Hepatocyte (in vitro differentiated cells): Measurements from ENCODE around the gene ALOX5. TPM values are rescaled to one million over a fixed set of nuclear protein-coding genes. Genes with fewer than 3 reads are reported as not detected.

ENCODE experiments used
- DNase-seq: peaks from one replicate; pipeline ENCODE4 v3.0.0-alpha.2; 2016; ENCODE audit warnings: low spot score
- H2AFZ ChIP-seq: fragments of 200-600 bp; sonication (generic); 2 replicates; pipeline ENCODE4 v1.6.0; 2016; ENCODE audit warnings: antibody characterized with exemption, mild to moderate bottlenecking
- H3K27ac ChIP-seq: fragments of 200-600 bp; sonication (generic); 2 replicates; pipeline ENCODE4 v1.5.1; 2016; ENCODE audit warnings: mild to moderate bottlenecking
- H3K27me3 ChIP-seq: fragments of 200-600 bp; sonication (generic); 2 replicates; pipeline ENCODE4 v1.6.1; 2016
- H3K36me3 ChIP-seq: fragments of 200-600 bp; sonication (generic); replicated peaks from 2 replicates; pipeline ENCODE4 v1.5.1; 2016; ENCODE audit warnings: low read depth; ENCODE audit not compliant: insufficient read depth
- H3K4me1 ChIP-seq: fragments of 200-600 bp; sonication (generic); 2 replicates; pipeline ENCODE4 v1.5.1; 2016; ENCODE audit warnings: mild to moderate bottlenecking, moderate library complexity; ENCODE audit not compliant: insufficient read depth
- H3K4me2 ChIP-seq: fragments of 200-600 bp; sonication (generic); 2 replicates; pipeline ENCODE4 v1.6.0; 2016
- H3K4me3 ChIP-seq: fragments of 200-600 bp; sonication (generic); 2 replicates; pipeline ENCODE4 v1.5.1; 2016; ENCODE audit warnings: mild to moderate bottlenecking
- H3K79me2 ChIP-seq: fragments of 200-600 bp; sonication (generic); 2 replicates; pipeline ENCODE4 v1.6.0; 2017; ENCODE audit warnings: mild to moderate bottlenecking
- H3K9me2 ChIP-seq: fragments of 200-600 bp; sonication (generic); replicated peaks from 2 replicates; pipeline ENCODE4 v1.6.0; 2017; ENCODE audit warnings: mild to moderate bottlenecking; ENCODE audit not compliant: insufficient read depth
- H3K9me3 ChIP-seq: fragments of 200-600 bp; sonication (generic); 2 replicates; pipeline ENCODE4 v1.5.1; 2016; ENCODE audit warnings: low read depth, mild to moderate bottlenecking
- H4K20me1 ChIP-seq: fragments of 200-600 bp; sonication (generic); 2 replicates; pipeline ENCODE4 v1.6.0; 2016; ENCODE audit warnings: mild to moderate bottlenecking; ENCODE audit not compliant: insufficient read depth, poor library complexity, severe bottlenecking
- CTCF ChIP-seq: fragments of 200-600 bp; sonication (generic); IDR thresholded peaks from 2 replicates; pipeline ENCODE4 v1.5.1; 2016; ENCODE audit warnings: antibody characterized with exemption, mild to moderate bottlenecking; ENCODE audit not compliant: poor library complexity
- EZH2 ChIP-seq: fragments of 200-600 bp; sonication (generic); IDR thresholded peaks from 2 replicates; pipeline ENCODE4 v1.6.1; 2016; ENCODE audit warnings: antibody characterized with exemption, mild to moderate bottlenecking, borderline replicate concordance
- EZH2phosphoT487 ChIP-seq: fragments of 200-600 bp; sonication (generic); IDR thresholded peaks from one replicate; pipeline ENCODE4 v1.6.1; 2018; ENCODE audit warnings: antibody characterized with exemption, mild to moderate bottlenecking, low read depth, moderate library complexity; ENCODE audit not compliant: unreplicated experiment, severe bottlenecking
- WGBS: methylation state at CpG from one replicate; pipeline ENCODE4 v1.1.6; 2016; ENCODE audit warnings: low lambda C conversion rate; ENCODE audit errors: missing lambda C conversion rate; 5-methylcytosine and 5-hydroxymethylcytosine counted together
- polyA plus RNA-seq: library from polyadenylated mRNA; unstranded; fragments of >200 nt; fragmentation: Nextera tagmentation; extraction: Ambion mirVana; gene quantifications from 2 replicates; pipeline ENCODE4 v1.2.1, GENCODE V29; 2016
- total RNA-seq: library from RNA; depleted of rRNA; stranded (reverse); fragments of >200 nt; gene quantifications from 2 replicates; pipeline ENCODE4 v1.2.3, GENCODE V29; 2014

ALOX5 gene
- total and polyA plus RNA-seq, 2 experiments from 2014 or later, result 3.5 to 4.4 TPM

DNA sequence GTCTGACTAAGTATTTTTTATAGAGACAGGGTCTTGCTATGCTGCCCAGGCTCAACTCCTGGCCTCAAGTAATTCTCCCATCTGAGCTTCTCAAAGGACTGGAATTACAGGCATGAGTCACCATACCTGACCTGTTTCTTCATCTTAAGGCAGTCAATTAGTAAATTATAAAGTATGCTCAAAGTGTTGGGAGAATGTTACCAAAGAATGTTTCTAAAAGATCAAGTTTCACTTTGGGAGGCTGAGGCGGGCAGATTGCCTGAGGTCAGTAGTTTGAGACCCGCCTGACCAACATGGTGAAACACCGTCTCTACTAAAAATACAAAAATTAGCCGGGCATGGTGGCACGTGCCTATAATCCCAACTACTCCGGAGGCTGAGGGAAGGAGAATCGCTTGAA is 117.0 kb downstream of the ALOX5 start:
- WGBS, result 91% methylated on average over 7 of the region's 7 CpGs
- DNase-seq, result no peak
- H3K36me3 ChIP-seq, result no peaks in the 10 kb centered on the region
- H3K9me2 ChIP-seq, result no peaks in the 10 kb centered on the region
- no peaks in the 10 kb centered on the region for H3K9me3 ChIP-seq
- no peak overlapping the region for H3K4me2 ChIP-seq
- peaks cover 3% of the 10 kb centered on the region for H3K79me2 ChIP-seq
- no peak overlapping the region for H3K27ac ChIP-seq
- no peaks in the 10 kb centered on the region for H3K4me1 ChIP-seq
- no peak overlapping the region for H3K4me3 ChIP-seq
- TF ChIP-seq EZH2 (no peak), CTCF (no peak), EZH2phosphoT487 (no peak)
- H2AFZ ChIP-seq, result no peak overlapping the region
- no peaks in the 10 kb centered on the region for H3K27me3 ChIP-seq
- no peaks in the 10 kb centered on the region for H4K20me1 ChIP-seq

Other genes starting within 250 kb of the ALOX5 start
- gene OR13A1, start 58.6 kb upstream of the ALOX5 start, total RNA-seq, result 0.37 TPM in 1 of 2 replicates, not detected in the other
- not detected in 2 replicates for gene OR13A1, start 58.6 kb upstream of the ALOX5 start, polyA plus RNA-seq